HG03060 (cell line): ENCODE results near the gene FLNB.
A peak's percentile ranks its signal among the peaks of the same experiment; 100 is the strongest.

ENCODE experiments used
- ATAC-seq: cut with Tn5 transposase; IDR thresholded peaks from one replicate; pipeline ENCODE4 v1.9.1; 2021; ENCODE audit warnings: low read depth, moderate number of reproducible peaks; ENCODE audit not compliant: unreplicated experiment

Gene FLNB

GRCh38 chr3:58026598-58026997 is 18.4 kb downstream of the FLNB start:
- no peak for ATAC-seq

GRCh38 chr3:58027704-58028317 is 19.6 kb downstream of the FLNB start:
- ATAC-seq = no peak

GRCh38 chr3:58028902-58029301 is 20.7 kb downstream of the FLNB start:
- no peak for ATAC-seq

- no peak for ATAC-seq
These were observed 21.8 kb downstream of the FLNB start for GRCh38 chr3:58029842-58030584.

GRCh38 chr3:58032186-58032585 is 24.0 kb downstream of the FLNB start:
- no peak for ATAC-seq

GRCh38 chr3:58034738-58035523 is 26.7 kb downstream of the FLNB start:
- ATAC-seq = peak; percentile 91

- ATAC-seq = no peak
These were observed 27.5 kb downstream of the FLNB start for GRCh38 chr3:58035524-58036255.

GRCh38 chr3:58036293-58037032 is 28.2 kb downstream of the FLNB start:
- ATAC-seq = no peak

- ATAC-seq = no peak
These were observed 29.1 kb downstream of the FLNB start for GRCh38 chr3:58037141-58037910.

GRCh38 chr3:58038675-58039292 is 30.6 kb downstream of the FLNB start:
- no peak for ATAC-seq

GRCh38 chr3:58039601-58040000 is 31.4 kb downstream of the FLNB start:
- ATAC-seq = no peak

GRCh38 chr3:58041182-58041825 is 33.1 kb downstream of the FLNB start:
- ATAC-seq = no peak

- peak; percentile 72 for ATAC-seq
These were observed 33.7 kb downstream of the FLNB start for GRCh38 chr3:58041826-58042324.

GRCh38 chr3:58042947-58043707 is 34.9 kb downstream of the FLNB start:
- no peak for ATAC-seq

GRCh38 chr3:58043933-58044332 is 35.7 kb downstream of the FLNB start:
- ATAC-seq = no peak

- no peak for ATAC-seq
These were observed 36.7 kb downstream of the FLNB start for GRCh38 chr3:58044691-58045483.

GRCh38 chr3:58047826-58048225 is 39.6 kb downstream of the FLNB start:
- ATAC-seq = no peak
